HepG2 (cell line): ENCODE results near the gene SIX5. TPM values are rescaled to one million over a fixed set of nuclear protein-coding genes. Genes with fewer than 3 reads are reported as not detected.

Experiments used
- DRAP1 ChIP-seq: IDR thresholded peaks from 2 replicates; pipeline ENCODE4 v1.6.1; 2016; ENCODE audit warnings: missing genetic modification reagents, missing compliant biosample characterization
- GATAD1 ChIP-seq: IDR thresholded peaks from 2 replicates; pipeline ENCODE4 v1.6.1; 2016; ENCODE audit warnings: missing genetic modification reagents, missing compliant biosample characterization
- KLF15 ChIP-seq: sonication (generic); formaldehyde crosslinking; IDR thresholded peaks from 2 replicates; pipeline ENCODE4 v1.8.1; 2023; ENCODE audit warnings: borderline replicate concordance, mild to moderate bottlenecking, inconsistent platforms, missing genetic modification reagents, mixed read lengths
- NR2C2 ChIP-seq: sonication (generic); formaldehyde crosslinking; IDR thresholded peaks from 2 replicates; pipeline ENCODE4 v1.4.0; 2020; ENCODE audit warnings: missing genetic modification reagents, mild to moderate bottlenecking, moderate library complexity, borderline replicate concordance
- NR3C1 ChIP-seq: sonication (generic); formaldehyde crosslinking; IDR thresholded peaks from 2 replicates; pipeline ENCODE4 v1.4.0; 2020; ENCODE audit warnings: missing genetic modification reagents
- SNAPC2 ChIP-seq: sonication (generic); formaldehyde crosslinking; IDR thresholded peaks from 2 replicates; pipeline ENCODE4 v1.8.1; 2022; ENCODE audit warnings: mild to moderate bottlenecking, missing genetic modification reagents
- SP2 ChIP-seq: sonication (generic); formaldehyde crosslinking; IDR thresholded peaks from 2 replicates; pipeline ENCODE4 v1.5.1; 2020; ENCODE audit warnings: mild to moderate bottlenecking, missing genetic modification reagents
- TCF7 ChIP-seq: sonication (generic); IDR thresholded peaks from 2 replicates; pipeline ENCODE4 v1.6.1; 2016; ENCODE audit warnings: antibody characterized with exemption, low read depth
- ZFP91 ChIP-seq: sonication (generic); formaldehyde crosslinking; IDR thresholded peaks from 2 replicates; pipeline ENCODE4 v1.9.0; 2022; ENCODE audit warnings: missing genetic modification reagents, mild to moderate bottlenecking, borderline replicate concordance
- ZMAT3 ChIP-seq: sonication (generic); formaldehyde crosslinking; conservative IDR thresholded peaks from 2 replicates; pipeline ENCODE4 v1.7.0; 2021; ENCODE audit warnings: missing genetic modification reagents
- ZNF615 ChIP-seq: sonication (generic); formaldehyde crosslinking; IDR thresholded peaks from 2 replicates; pipeline ENCODE4 v1.5.0; 2020; ENCODE audit warnings: mild to moderate bottlenecking, missing genetic modification reagents, borderline replicate concordance
- ZNF878 ChIP-seq: sonication (generic); formaldehyde crosslinking; IDR thresholded peaks from 2 replicates; pipeline ENCODE4 v1.8.1; 2023; ENCODE audit warnings: mild to moderate bottlenecking, missing genetic modification reagents, moderate library complexity
- polyA plus RNA-seq, 8 experiments: library from polyadenylated mRNA; depleted of rRNA in 3 of 8; stranded (reverse) in 7 of 8; unstranded in 1 of 8; fragments of >200 nt; fragmentation: Illumina TruSeq in 4 of 8; extraction: Trizol in 4 of 8; gene quantifications; 2 replicates each; pipeline versions ENCODE4 v1.2.1 to v1.2.3, GENCODE V29; 2011 to 2016; ENCODE audit warnings: low read depth in 4 of 8, missing spikeins in 1 of 8, mixed read lengths in 1 of 8; ENCODE audit not compliant: insufficient read depth in 1 of 8
- total RNA-seq, 5 experiments: library from RNA; depleted of rRNA; stranded (reverse); fragments of >200 nt; fragmentation: Illumina TruSeq; extraction: Trizol; gene quantifications; 2 replicates each; pipeline ENCODE4 v1.2.3, GENCODE V29; 2016; ENCODE audit warnings: low read depth in 1 of 5
- TF ChIP-seq, protein P1 (sequence below), 2 experiments: fragments of 450-650 bp in 1 of 2; sonication (generic) in 1 of 2; formaldehyde crosslinking; IDR thresholded peaks; 2 replicates each; pipeline versions ENCODE4 v1.5.0 to v1.8.0; 2020 to 2022; ENCODE audit warnings: mild to moderate bottlenecking in 1 of 2, missing genetic modification reagents in 1 of 2
- TF ChIP-seq, protein P2 (sequence below), 2 experiments: sonication (generic) in 1 of 2; formaldehyde crosslinking in 1 of 2; IDR thresholded peaks; 2 replicates each; pipeline versions ENCODE4 v1.4.0 to v1.6.1; 2016 to 2020; ENCODE audit warnings: borderline replicate concordance in 1 of 2, low read depth in 1 of 2, mild to moderate bottlenecking in 1 of 2, missing genetic modification reagents in 1 of 2
- TF ChIP-seq, protein P3 (sequence below): sonication (generic); formaldehyde crosslinking; IDR thresholded peaks from 2 replicates; pipeline ENCODE4 v1.4.0; 2020; ENCODE audit warnings: missing genetic modification reagents
- TF ChIP-seq, protein P4 (sequence below): sonication (generic); formaldehyde crosslinking; IDR thresholded peaks from 2 replicates; pipeline ENCODE4 v1.4.0; 2020; ENCODE audit warnings: missing genetic modification reagents

SIX5 gene
- total and polyA plus RNA-seq, 2 of the 13 experiments (the other 11 are each of a cell fraction or from before 2014, with no cell fraction given) = 7.7 to 10.5 TPM

- TF ChIP-seq, protein P1, sequence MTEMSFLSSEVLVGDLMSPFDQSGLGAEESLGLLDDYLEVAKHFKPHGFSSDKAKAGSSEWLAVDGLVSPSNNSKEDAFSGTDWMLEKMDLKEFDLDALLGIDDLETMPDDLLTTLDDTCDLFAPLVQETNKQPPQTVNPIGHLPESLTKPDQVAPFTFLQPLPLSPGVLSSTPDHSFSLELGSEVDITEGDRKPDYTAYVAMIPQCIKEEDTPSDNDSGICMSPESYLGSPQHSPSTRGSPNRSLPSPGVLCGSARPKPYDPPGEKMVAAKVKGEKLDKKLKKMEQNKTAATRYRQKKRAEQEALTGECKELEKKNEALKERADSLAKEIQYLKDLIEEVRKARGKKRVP (CRISPR knock-in tag; IDR thresholded peaks at IDR 0.05) = no peak
- no peak for TF ChIP-seq ZMAT3 (CRISPR knock-in tag)
- no peak for TF ChIP-seq NR3C1 (CRISPR knock-in tag)
- peak; percentile 38; the same call in 1 of the 2 replicates for TF ChIP-seq SP2 (CRISPR knock-in tag)
- TF ChIP-seq ZNF878 (CRISPR knock-in tag) = peak; percentile 75; the same call in 1 of the 2 replicates
- TF ChIP-seq KLF15 (CRISPR knock-in tag) = no peak
- peak; percentile 75 for TF ChIP-seq DRAP1
- TF ChIP-seq, protein P2, sequence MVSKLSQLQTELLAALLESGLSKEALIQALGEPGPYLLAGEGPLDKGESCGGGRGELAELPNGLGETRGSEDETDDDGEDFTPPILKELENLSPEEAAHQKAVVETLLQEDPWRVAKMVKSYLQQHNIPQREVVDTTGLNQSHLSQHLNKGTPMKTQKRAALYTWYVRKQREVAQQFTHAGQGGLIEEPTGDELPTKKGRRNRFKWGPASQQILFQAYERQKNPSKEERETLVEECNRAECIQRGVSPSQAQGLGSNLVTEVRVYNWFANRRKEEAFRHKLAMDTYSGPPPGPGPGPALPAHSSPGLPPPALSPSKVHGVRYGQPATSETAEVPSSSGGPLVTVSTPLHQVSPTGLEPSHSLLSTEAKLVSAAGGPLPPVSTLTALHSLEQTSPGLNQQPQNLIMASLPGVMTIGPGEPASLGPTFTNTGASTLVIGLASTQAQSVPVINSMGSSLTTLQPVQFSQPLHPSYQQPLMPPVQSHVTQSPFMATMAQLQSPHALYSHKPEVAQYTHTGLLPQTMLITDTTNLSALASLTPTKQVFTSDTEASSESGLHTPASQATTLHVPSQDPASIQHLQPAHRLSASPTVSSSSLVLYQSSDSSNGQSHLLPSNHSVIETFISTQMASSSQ (IDR thresholded peaks at IDR 0.05; ENCODE audit: low read depth) = peak; percentile 52; the same call in 1 of the 2 replicates
- TF ChIP-seq, protein P2 (CRISPR knock-in tag; IDR thresholded peaks at IDR 0.05; ENCODE audit: borderline replicate concordance) = peak; percentile 77; the same call in 1 of the 2 replicates
- peak; percentile 100 for TF ChIP-seq ZFP91 (CRISPR knock-in tag)
- TF ChIP-seq, protein P3, sequence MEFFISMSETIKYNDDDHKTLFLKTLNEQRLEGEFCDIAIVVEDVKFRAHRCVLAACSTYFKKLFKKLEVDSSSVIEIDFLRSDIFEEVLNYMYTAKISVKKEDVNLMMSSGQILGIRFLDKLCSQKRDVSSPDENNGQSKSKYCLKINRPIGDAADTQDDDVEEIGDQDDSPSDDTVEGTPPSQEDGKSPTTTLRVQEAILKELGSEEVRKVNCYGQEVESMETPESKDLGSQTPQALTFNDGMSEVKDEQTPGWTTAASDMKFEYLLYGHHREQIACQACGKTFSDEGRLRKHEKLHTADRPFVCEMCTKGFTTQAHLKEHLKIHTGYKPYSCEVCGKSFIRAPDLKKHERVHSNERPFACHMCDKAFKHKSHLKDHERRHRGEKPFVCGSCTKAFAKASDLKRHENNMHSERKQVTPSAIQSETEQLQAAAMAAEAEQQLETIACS (CRISPR knock-in tag) = 0 out of 2 replicates have a peak, but pooled peaks have one; percentile 26
- peak; percentile 80 for TF ChIP-seq GATAD1 (CRISPR knock-in tag)
- TF ChIP-seq TCF7 = peak; percentile 69
- TF ChIP-seq SNAPC2 (CRISPR knock-in tag) = peak; percentile 53; the same call in 1 of the 2 replicates
- peak; percentile 83 for TF ChIP-seq NR2C2 (CRISPR knock-in tag)
- TF ChIP-seq, protein P4, sequence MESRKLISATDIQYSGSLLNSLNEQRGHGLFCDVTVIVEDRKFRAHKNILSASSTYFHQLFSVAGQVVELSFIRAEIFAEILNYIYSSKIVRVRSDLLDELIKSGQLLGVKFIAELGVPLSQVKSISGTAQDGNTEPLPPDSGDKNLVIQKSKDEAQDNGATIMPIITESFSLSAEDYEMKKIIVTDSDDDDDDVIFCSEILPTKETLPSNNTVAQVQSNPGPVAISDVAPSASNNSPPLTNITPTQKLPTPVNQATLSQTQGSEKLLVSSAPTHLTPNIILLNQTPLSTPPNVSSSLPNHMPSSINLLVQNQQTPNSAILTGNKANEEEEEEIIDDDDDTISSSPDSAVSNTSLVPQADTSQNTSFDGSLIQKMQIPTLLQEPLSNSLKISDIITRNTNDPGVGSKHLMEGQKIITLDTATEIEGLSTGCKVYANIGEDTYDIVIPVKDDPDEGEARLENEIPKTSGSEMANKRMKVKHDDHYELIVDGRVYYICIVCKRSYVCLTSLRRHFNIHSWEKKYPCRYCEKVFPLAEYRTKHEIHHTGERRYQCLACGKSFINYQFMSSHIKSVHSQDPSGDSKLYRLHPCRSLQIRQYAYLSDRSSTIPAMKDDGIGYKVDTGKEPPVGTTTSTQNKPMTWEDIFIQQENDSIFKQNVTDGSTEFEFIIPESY (CRISPR knock-in tag) = peak; percentile 39; the same call in 1 of the 2 replicates
- no peak for TF ChIP-seq ZNF615 (CRISPR knock-in tag)
Measured at GRCh38 chr19:45717131-45717982, 51.7 kb downstream of the SIX5 start (continued).
